Ishikawa (cell line): ENCODE measurements around the gene FAM170B.
A peak's percentile ranks its signal among the peaks of the same experiment; 100 is the strongest.

Source experiments
- CEBPB ChIP-seq: IDR thresholded peaks from 2 replicates; pipeline ENCODE4 v1.6.1; 2012
- CREB1 ChIP-seq: IDR thresholded peaks from 2 replicates; pipeline ENCODE4 v1.6.1; 2012; ENCODE audit warnings: low read depth
- EGR1 ChIP-seq: IDR thresholded peaks from 2 replicates; pipeline ENCODE4 v1.6.1; 2012
- EP300 ChIP-seq: IDR thresholded peaks from 2 replicates; pipeline ENCODE4 v1.6.1; 2012; ENCODE audit warnings: borderline replicate concordance
- FOXM1 ChIP-seq: IDR thresholded peaks from 2 replicates; pipeline ENCODE4 v1.6.1; 2012; ENCODE audit warnings: low read depth, borderline replicate concordance
- NFIC ChIP-seq: IDR thresholded peaks from 2 replicates; pipeline ENCODE4 v1.6.1; 2012
- RAD21 ChIP-seq: IDR thresholded peaks from 2 replicates; pipeline ENCODE4 v1.6.1; 2012; ENCODE audit warnings: low read depth
- TAF1 ChIP-seq: IDR thresholded peaks from 2 replicates; pipeline ENCODE4 v1.6.1; 2012; ENCODE audit warnings: low read depth, mild to moderate bottlenecking
- TCF12 ChIP-seq: IDR thresholded peaks from 2 replicates; pipeline ENCODE4 v1.6.1; 2012; ENCODE audit warnings: low read depth
- TEAD4 ChIP-seq: IDR thresholded peaks from 2 replicates; pipeline ENCODE4 v1.6.1; 2012
- YY1 ChIP-seq: IDR thresholded peaks from 2 replicates; pipeline ENCODE4 v1.6.1; 2012; ENCODE audit warnings: low read depth
- ZBTB7A ChIP-seq: IDR thresholded peaks from 2 replicates; pipeline ENCODE4 v1.6.1; 2012; ENCODE audit warnings: low read depth
- TF ChIP-seq, protein P1 (sequence below): IDR thresholded peaks from 2 replicates; pipeline ENCODE4 v1.6.1; 2012
- TF ChIP-seq, protein P2 (sequence below): IDR thresholded peaks from 2 replicates; pipeline ENCODE4 v1.6.1; 2012
- TF ChIP-seq, protein P3 (sequence below): IDR thresholded peaks from 2 replicates; pipeline ENCODE4 v1.6.1; 2012; ENCODE audit warnings: low read depth, mild to moderate bottlenecking

The FAM170B gene

DNA sequence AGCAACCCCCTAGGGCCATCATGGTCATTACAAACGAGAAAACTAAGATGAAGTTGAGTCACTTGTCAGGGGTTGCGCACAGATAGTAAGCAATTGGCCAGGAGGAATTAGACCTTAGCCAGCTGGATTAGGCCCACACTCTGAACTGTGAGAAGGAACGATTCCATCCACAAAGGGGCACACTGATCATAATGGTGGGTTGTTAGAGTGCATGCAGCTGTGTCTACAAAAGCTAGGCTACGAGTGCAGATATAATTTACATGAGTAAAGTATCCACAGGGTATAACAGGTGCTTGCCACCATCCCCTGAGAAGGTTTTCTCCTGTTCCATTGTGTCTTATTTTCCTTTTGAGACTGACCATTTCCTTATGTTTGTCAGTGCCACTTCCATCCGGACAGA lies 16.6 kb upstream of the FAM170B start:
- no peak for TF ChIP-seq ZBTB7A
- TF ChIP-seq CEBPB, result no peak
- no peak for TF ChIP-seq TAF1
- TF ChIP-seq, protein P1, sequence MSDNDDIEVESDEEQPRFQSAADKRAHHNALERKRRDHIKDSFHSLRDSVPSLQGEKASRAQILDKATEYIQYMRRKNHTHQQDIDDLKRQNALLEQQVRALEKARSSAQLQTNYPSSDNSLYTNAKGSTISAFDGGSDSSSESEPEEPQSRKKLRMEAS, result no peak
- TF ChIP-seq EGR1, result no peak

DNA sequence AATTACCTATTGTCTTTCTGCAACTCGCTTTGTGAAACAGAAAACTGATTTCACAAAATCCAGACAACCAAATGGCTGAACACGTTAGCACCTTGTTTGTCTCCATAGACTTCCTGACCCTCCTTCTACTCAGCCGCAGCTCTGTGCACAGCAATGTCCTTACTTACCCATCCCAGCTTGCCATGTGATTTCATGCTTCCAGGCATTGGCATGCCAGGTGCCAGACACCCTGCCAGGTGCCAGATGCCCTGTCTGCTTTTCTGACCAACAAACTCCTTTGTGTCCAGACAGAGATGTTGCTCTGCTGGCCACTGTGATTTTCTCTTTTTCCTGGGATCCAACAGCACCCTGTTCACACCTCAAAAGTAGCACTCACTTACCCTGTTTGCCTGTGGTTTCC lies 16.1 kb upstream of the FAM170B start:
- TF ChIP-seq, protein P1, result no peak
- TF ChIP-seq, protein P2, sequence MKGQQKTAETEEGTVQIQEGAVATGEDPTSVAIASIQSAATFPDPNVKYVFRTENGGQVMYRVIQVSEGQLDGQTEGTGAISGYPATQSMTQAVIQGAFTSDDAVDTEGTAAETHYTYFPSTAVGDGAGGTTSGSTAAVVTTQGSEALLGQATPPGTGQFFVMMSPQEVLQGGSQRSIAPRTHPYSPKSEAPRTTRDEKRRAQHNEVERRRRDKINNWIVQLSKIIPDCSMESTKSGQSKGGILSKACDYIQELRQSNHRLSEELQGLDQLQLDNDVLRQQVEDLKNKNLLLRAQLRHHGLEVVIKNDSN, result no peak
- TF ChIP-seq EGR1, result no peak
- TF ChIP-seq YY1, result no peak
- TF ChIP-seq TCF12, result no peak
- TF ChIP-seq FOXM1, result no peak
- no peak for TF ChIP-seq EP300
- no peak for TF ChIP-seq TAF1
- no peak for TF ChIP-seq RAD21
- TF ChIP-seq CREB1, result no peak
- no peak for TF ChIP-seq ZBTB7A
- TF ChIP-seq TEAD4, result no peak
- no peak for TF ChIP-seq CEBPB
- no peak for TF ChIP-seq NFIC
- TF ChIP-seq, protein P3, sequence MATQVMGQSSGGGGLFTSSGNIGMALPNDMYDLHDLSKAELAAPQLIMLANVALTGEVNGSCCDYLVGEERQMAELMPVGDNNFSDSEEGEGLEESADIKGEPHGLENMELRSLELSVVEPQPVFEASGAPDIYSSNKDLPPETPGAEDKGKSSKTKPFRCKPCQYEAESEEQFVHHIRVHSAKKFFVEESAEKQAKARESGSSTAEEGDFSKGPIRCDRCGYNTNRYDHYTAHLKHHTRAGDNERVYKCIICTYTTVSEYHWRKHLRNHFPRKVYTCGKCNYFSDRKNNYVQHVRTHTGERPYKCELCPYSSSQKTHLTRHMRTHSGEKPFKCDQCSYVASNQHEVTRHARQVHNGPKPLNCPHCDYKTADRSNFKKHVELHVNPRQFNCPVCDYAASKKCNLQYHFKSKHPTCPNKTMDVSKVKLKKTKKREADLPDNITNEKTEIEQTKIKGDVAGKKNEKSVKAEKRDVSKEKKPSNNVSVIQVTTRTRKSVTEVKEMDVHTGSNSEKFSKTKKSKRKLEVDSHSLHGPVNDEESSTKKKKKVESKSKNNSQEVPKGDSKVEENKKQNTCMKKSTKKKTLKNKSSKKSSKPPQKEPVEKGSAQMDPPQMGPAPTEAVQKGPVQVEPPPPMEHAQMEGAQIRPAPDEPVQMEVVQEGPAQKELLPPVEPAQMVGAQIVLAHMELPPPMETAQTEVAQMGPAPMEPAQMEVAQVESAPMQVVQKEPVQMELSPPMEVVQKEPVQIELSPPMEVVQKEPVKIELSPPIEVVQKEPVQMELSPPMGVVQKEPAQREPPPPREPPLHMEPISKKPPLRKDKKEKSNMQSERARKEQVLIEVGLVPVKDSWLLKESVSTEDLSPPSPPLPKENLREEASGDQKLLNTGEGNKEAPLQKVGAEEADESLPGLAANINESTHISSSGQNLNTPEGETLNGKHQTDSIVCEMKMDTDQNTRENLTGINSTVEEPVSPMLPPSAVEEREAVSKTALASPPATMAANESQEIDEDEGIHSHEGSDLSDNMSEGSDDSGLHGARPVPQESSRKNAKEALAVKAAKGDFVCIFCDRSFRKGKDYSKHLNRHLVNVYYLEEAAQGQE, result no peak

DNA sequence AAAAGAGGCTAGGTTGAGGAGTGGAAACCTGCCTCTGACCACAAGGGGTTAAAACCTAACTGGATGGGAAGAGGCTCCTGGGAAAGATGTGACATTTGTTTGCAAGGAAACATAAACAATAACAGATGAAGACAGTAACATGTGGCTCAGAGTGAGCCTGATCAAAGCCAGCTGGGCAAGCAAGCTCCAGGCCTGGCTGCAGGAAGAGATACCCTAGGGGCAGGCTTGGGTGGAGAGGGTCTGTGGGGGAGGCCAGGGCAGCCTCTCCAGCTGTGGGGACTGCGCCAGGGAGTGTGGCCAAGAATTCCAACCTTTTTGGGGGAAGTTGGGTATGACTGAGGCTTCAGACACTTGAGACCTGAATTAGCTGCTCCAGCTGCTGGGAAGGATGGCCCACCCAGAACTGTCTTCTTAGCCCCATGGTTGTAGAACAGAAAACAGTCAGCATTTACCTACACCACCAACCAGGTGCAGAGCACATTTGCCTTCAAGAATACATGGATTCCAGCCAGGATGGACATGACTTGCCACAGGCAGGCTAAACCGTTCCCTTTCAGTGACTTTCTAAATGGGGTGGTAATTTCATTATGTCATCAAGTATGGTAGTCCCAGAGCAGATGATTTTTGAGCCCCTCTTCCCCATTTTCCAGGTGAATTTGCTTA lies 10.4 kb upstream of the FAM170B start:
- TF ChIP-seq CEBPB (no peak), RAD21 (no peak)
- TF ChIP-seq, protein P1, result no peak
- TF ChIP-seq, protein P2, result no peak

DNA sequence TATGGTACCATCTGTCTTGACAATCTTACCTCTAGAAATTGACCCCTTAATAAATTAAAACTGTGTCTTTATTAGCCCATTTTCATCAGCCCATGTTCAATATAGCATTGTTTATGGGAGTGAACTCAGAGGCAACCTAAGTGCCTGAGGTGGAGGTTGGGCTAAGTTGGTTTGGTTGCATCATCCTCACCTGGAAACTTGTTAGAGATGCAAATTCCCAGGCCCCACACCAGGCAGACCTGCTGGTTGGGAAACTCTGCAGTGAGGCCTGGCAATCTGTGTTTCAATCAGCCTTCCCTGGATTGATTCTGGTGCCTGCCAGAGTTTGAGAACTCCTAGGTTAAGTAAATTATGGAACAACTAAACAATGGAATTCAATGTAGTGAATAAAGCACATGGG lies 9.4 kb upstream of the FAM170B start:
- TF ChIP-seq TCF12, result no peak
- peak; percentile 25; the same call in 1 of the 2 replicates for TF ChIP-seq CEBPB

DNA sequence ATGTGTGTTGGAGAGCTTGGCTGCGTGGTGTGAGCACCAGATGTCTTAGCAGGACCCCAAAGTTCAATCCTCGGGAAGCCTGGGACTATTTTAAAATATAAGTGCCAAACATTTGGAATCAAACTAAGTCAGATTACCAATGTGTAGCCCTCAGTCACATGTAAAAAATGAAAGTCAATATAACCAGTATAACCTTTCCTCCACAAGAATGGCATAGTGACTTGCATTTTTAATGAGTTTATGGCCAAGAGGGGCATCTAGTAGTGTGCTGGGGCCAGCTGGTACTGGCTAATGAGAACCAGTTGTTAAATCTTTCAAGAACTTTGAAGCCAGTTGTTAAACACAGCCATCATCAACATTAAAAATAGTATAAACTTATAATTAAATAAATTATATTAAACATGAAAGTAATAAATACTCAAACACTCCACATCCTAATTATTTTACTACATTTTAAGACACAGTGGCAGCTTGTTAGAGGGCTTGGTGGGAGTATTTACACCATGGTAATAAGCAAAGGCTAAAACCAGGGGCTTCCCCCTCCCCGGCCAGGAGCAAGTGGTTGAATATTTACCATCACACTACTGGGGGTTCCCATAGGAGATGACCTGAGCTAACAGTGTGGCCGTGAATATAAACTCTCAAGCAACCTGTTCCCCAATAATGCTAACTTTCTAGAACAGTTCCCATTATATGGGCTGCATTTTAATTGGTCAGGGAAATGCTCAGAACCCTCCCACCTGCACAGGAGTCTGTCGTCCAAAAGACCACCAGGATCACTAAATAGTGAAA lies 7.9 kb upstream of the FAM170B start:
- no peak for TF ChIP-seq TEAD4
- TF ChIP-seq, protein P3, result no peak

DNA sequence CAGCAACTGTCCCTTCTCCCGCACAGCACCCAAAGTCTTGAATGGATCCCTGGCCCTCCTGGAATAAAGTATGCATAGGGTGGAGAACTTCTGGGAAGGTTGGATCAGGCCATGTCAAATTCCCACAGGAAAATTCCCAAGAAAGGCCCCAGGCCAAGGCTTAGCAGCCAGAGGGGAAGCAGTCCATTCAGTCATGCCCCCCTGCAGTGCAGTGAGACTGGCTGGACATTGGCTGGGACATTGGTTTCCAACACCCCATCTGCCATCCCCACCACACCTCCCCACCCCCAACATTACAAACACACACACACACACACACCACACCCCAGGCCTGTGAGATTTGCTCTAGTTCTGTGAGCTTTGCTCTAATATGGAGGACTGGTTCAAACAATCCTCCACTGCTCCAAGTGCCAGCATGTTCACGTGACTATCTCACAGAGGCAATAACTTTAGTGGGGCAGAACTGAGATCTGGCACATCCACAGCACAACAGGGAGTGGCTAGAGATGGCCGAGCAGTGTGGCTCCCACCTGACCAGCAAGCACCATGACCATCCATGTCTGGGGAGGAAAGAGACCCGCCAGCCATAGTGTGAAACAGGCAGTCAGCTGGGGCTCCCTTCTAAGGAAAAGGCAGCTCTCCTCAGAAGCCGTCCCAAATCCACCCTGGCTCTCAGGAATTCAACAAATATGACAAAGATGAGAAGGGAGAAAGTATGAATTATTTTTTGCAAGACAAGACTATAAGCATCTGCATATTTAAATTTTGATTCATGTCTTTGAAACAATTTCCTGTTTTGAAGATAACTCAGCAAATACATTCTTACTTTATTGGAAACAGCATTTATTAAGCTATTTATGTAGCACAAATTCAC lies 6.7 kb upstream of the FAM170B start:
- no peak for TF ChIP-seq EGR1
- TF ChIP-seq, protein P1, result no peak
- TF ChIP-seq YY1, result no peak
- TF ChIP-seq, protein P2, result no peak
- no peak for TF ChIP-seq EP300
- no peak for TF ChIP-seq NFIC
- no peak for TF ChIP-seq FOXM1
- TF ChIP-seq TCF12, result no peak
- TF ChIP-seq CREB1, result no peak
- TF ChIP-seq, protein P3, result no peak
- TF ChIP-seq RAD21, result no peak
- TF ChIP-seq CEBPB, result no peak
- TF ChIP-seq ZBTB7A, result no peak
- no peak for TF ChIP-seq TEAD4
